H9 (cell line): ENCODE data around the gene CYP2F1. TPM values are rescaled to one million over a fixed set of nuclear protein-coding genes. Genes with fewer than 3 reads are reported as not detected.

Source experiments
- DNase-seq: peaks from one replicate; pipeline ENCODE4 v3.0.0-alpha.2; 2017
- H2AFZ ChIP-seq: one replicate; pipeline ENCODE4 v1.6.1; 2013; ENCODE audit warnings: mild to moderate bottlenecking, low read length, control low read depth, moderate library complexity
- H2AK5ac ChIP-seq: 2 replicates; pipeline ENCODE4 v1.6.1; 2013; ENCODE audit warnings: low read length, control low read depth, mixed read lengths; ENCODE audit not compliant: insufficient read length
- H2BK120ac ChIP-seq: one replicate; pipeline ENCODE4 v1.6.1; 2013; ENCODE audit warnings: low read depth, mild to moderate bottlenecking, low read length, control low read depth, inconsistent platforms; ENCODE audit not compliant: poor library complexity, severe bottlenecking
- H2BK12ac ChIP-seq: 2 replicates; pipeline ENCODE4 v1.6.1; 2013; ENCODE audit warnings: low read length, control low read depth, mixed read lengths, low read depth; ENCODE audit not compliant: insufficient read length
- H2BK15ac ChIP-seq: 2 replicates; pipeline ENCODE4 v1.6.1; 2013; ENCODE audit warnings: low read depth, low read length, control low read depth
- H2BK20ac ChIP-seq: one replicate; pipeline ENCODE4 v1.6.1; 2013; ENCODE audit warnings: low read depth, mild to moderate bottlenecking, low read length, control low read depth, inconsistent platforms; ENCODE audit not compliant: poor library complexity, severe bottlenecking
- H2BK5ac ChIP-seq: 2 replicates; pipeline ENCODE4 v1.6.1; 2013; ENCODE audit warnings: low read length, control low read depth, mixed read lengths; ENCODE audit not compliant: insufficient read length
- H3K14ac ChIP-seq: 2 replicates; pipeline ENCODE4 v1.6.1; 2013; ENCODE audit warnings: low read length, control low read depth; ENCODE audit not compliant: insufficient read depth
- H3K18ac ChIP-seq: 2 replicates; pipeline ENCODE4 v1.6.1; 2013; ENCODE audit warnings: low read depth, mild to moderate bottlenecking, mixed read lengths, low read length, control low read depth; ENCODE audit not compliant: insufficient read length
- H3K23ac ChIP-seq: 2 replicates; pipeline ENCODE4 v1.6.1; 2013; ENCODE audit warnings: low read length, control low read depth, mixed read lengths, low read depth; ENCODE audit not compliant: insufficient read length
- H3K23me2 ChIP-seq: 2 replicates; pipeline ENCODE4 v1.6.1; 2013; ENCODE audit warnings: low read depth, mild to moderate bottlenecking, mixed read lengths, low read length, control low read depth; ENCODE audit not compliant: insufficient read length, poor library complexity, severe bottlenecking
- H3K27ac ChIP-seq: 2 replicates; pipeline ENCODE4 v1.5.1; 2013; ENCODE audit warnings: low read length, control low read depth, mixed read lengths, low read depth; ENCODE audit not compliant: insufficient read length
- H3K27me3 ChIP-seq: 2 replicates; pipeline ENCODE4 v1.6.1; 2013; ENCODE audit warnings: low read length, control low read depth, inconsistent platforms; ENCODE audit not compliant: insufficient read depth
- H3K4ac ChIP-seq: 2 replicates; pipeline ENCODE4 v1.6.1; 2013; ENCODE audit warnings: low read depth, mild to moderate bottlenecking, control low read depth, inconsistent platforms, low read length, moderate library complexity
- H3K4me1 ChIP-seq: 2 replicates; pipeline ENCODE4 v1.6.1; 2013; ENCODE audit warnings: low read length, control low read depth, inconsistent platforms; ENCODE audit not compliant: insufficient read depth
- H3K4me2 ChIP-seq: 2 replicates; pipeline ENCODE4 v1.6.1; 2013; ENCODE audit warnings: low read length, control low read depth, mixed read lengths; ENCODE audit not compliant: insufficient read length, insufficient read depth
- H3K56ac ChIP-seq: 2 replicates; pipeline ENCODE4 v1.6.1; 2013; ENCODE audit warnings: low read depth, mild to moderate bottlenecking, mixed read lengths, low read length, control low read depth; ENCODE audit not compliant: insufficient read length
- H3K79me1 ChIP-seq: 2 replicates; pipeline ENCODE4 v1.6.1; 2013; ENCODE audit warnings: low read depth, mild to moderate bottlenecking, moderate library complexity, low read length, control low read depth, inconsistent platforms; ENCODE audit not compliant: insufficient read depth, poor library complexity, severe bottlenecking
- H3K79me2 ChIP-seq: 2 replicates; pipeline ENCODE4 v1.6.1; 2013; ENCODE audit warnings: low read length, control low read depth, inconsistent platforms; ENCODE audit not compliant: insufficient read depth
- H3K9ac ChIP-seq: 2 replicates; pipeline ENCODE4 v1.6.1; 2013; ENCODE audit warnings: low read length, control low read depth, mixed read lengths; ENCODE audit not compliant: insufficient read length; ENCODE audit errors: extremely low read depth
- H3K9me3 ChIP-seq: one replicate; pipeline ENCODE4 v1.6.1; 2013; ENCODE audit warnings: low read depth, low read length, inconsistent platforms; ENCODE audit not compliant: control insufficient read depth
- H3T11ph ChIP-seq: one replicate; pipeline ENCODE4 v1.6.1; 2013; ENCODE audit warnings: mild to moderate bottlenecking, low read length, control low read depth, inconsistent platforms
- H4K20me1 ChIP-seq: one replicate; pipeline ENCODE4 v1.6.1; 2013; ENCODE audit not compliant: control insufficient read depth, insufficient read length, insufficient read depth
- H4K5ac ChIP-seq: 2 replicates; pipeline ENCODE4 v1.6.1; 2013; ENCODE audit warnings: low read depth, mild to moderate bottlenecking, mixed read lengths, low read length, control low read depth; ENCODE audit not compliant: insufficient read length
- H4K8ac ChIP-seq: replicated peaks from 2 replicates; pipeline ENCODE4 v1.6.1; 2013; ENCODE audit warnings: low read length, control low read depth, mixed read lengths, low read depth; ENCODE audit not compliant: insufficient read length
- H4K91ac ChIP-seq: 2 replicates; pipeline ENCODE4 v1.6.1; 2013; ENCODE audit warnings: low read depth, mild to moderate bottlenecking, moderate library complexity, mixed read lengths, low read length, control low read depth; ENCODE audit not compliant: insufficient read length
- H3K27ac Mint-ChIP-seq, 3 experiments: 2 replicates in 2 of 3; 3 replicates in 1 of 3; pipeline ENCODE4 v1.8.0; 2020 to 2021; ENCODE audit warnings: mixed read lengths in 3 of 3, mild to moderate bottlenecking in 1 of 3, moderate library complexity in 1 of 3
- H3K27me3 Mint-ChIP-seq: 2 replicates; pipeline ENCODE4 v1.8.0; 2021; ENCODE audit warnings: low read depth, mild to moderate bottlenecking, moderate library complexity, mixed read lengths
- H3K36me3 Mint-ChIP-seq, 3 experiments: 2 replicates in 2 of 3; 3 replicates in 1 of 3; pipeline ENCODE4 v1.8.0; 2020 to 2021; ENCODE audit warnings: low read depth in 3 of 3, mixed read lengths in 3 of 3; ENCODE audit not compliant: insufficient read depth in 1 of 3
- H3K4me1 Mint-ChIP-seq, 2 experiments: 2 replicates each; pipeline ENCODE4 v1.8.0; 2020; ENCODE audit warnings: mixed read lengths in 2 of 2
- H3K4me3 Mint-ChIP-seq, 2 experiments: 2 replicates in 1 of 2; 3 replicates in 1 of 2; pipeline ENCODE4 v1.8.0; 2020 to 2021; ENCODE audit warnings: mild to moderate bottlenecking in 2 of 2, mixed read lengths in 2 of 2, moderate library complexity in 1 of 2
- H3K9me3 Mint-ChIP-seq, 2 experiments: 2 replicates in 1 of 2; 3 replicates in 1 of 2; pipeline ENCODE4 v1.8.0; 2020; ENCODE audit warnings: mild to moderate bottlenecking in 2 of 2, mixed read lengths in 2 of 2, moderate library complexity in 1 of 2
- CTCF ChIP-seq: fragments of 200-600 bp; sonication (generic); conservative IDR thresholded peaks from 3 replicates; pipeline ENCODE4 v1.8.0; 2021; ENCODE audit warnings: antibody characterized with exemption, mild to moderate bottlenecking
- WGBS: extraction: QIAGEN DNeasy Blood & Tissue Kit; methylation state at CpG from one replicate; pipeline ENCODE4 v1.1.7; 2013; ENCODE audit warnings: missing lambda C conversion rate, low lambda C conversion rate, mixed read lengths; ENCODE audit not compliant: insufficient read length; ENCODE audit errors: extremely low coverage; 5-methylcytosine and 5-hydroxymethylcytosine counted together
- total RNA-seq: library from RNA; stranded (reverse); gene quantifications from 2 replicates; pipeline ENCODE4 v1.2.1, GENCODE V29; 2021

CYP2F1 gene
- total RNA-seq, 1 experiment from 2014 or later, result 0.63 TPM

- no peak overlapping the region for H3K27ac ChIP-seq
- H4K5ac ChIP-seq, result no peak overlapping the region
- no peak overlapping the region for H3T11ph ChIP-seq
Observed at GRCh38 chr19:41166944-41167804, 52.9 kb downstream of the CYP2F1 start.

More at GRCh38 chr19:41166944-41167804, 52.9 kb downstream of the CYP2F1 start:
- no peak overlapping the region for H3K9ac ChIP-seq
- no peak overlapping the region for H3K4ac ChIP-seq
- no peaks in the 10 kb centered on the region for H3K27me3 ChIP-seq
- DNase-seq, result no peak
- no peak overlapping the region for H4K91ac ChIP-seq
- no peaks in the 10 kb centered on the region for H3K9me3 ChIP-seq
- H2BK12ac ChIP-seq, result no peak overlapping the region
- WGBS, result no CpG with 5 or more reads among the region's 14 CpGs
- no peaks in the 10 kb centered on the region for H3K79me2 ChIP-seq
- H3K4me1 ChIP-seq, result no peaks in the 10 kb centered on the region; the same call in 1 of the 2 replicates
- H2AK5ac ChIP-seq, result no peak overlapping the region
- no peaks in the 10 kb centered on the region for H3K79me1 ChIP-seq
- TF ChIP-seq CTCF, result no peak
- H3K4me1 Mint-ChIP-seq, result peaks cover 0 to 11% of the 10 kb centered on the region in 2 experiments; a peak in 2 of 4 replicates
- H2BK15ac ChIP-seq, result no peak overlapping the region
- H3K4me3 Mint-ChIP-seq, result no peak overlapping the region
- peaks cover 0 to 5% (median 4%) of the 10 kb centered on the region in 3 experiments; a peak in 3 of 7 replicates for H3K36me3 Mint-ChIP-seq
- H3K56ac ChIP-seq, result no peak overlapping the region
- no peak overlapping the region for H2AFZ ChIP-seq
- no peak overlapping the region for H2BK120ac ChIP-seq
- H2BK20ac ChIP-seq, result no peak overlapping the region
- no peaks in the 10 kb centered on the region for H3K9me3 Mint-ChIP-seq
- no peaks in the 10 kb centered on the region for H3K27me3 Mint-ChIP-seq
- H3K18ac ChIP-seq, result no peak overlapping the region
- H3K14ac ChIP-seq, result no peak overlapping the region
- H3K23me2 ChIP-seq, result no peaks in the 10 kb centered on the region
- no peak overlapping the region for H3K23ac ChIP-seq
- H2BK5ac ChIP-seq, result no peak overlapping the region
- peak overlapping the region in 1 of 3 experiments; percentile 92; a peak in 2 of 7 replicates for H3K27ac Mint-ChIP-seq
- no peak overlapping the region for H3K4me2 ChIP-seq
- no peak overlapping the region for H4K8ac ChIP-seq
- no peaks in the 10 kb centered on the region for H4K20me1 ChIP-seq
